Thyroid gland (tissue), 4 donors: ENCODE measurements around the gene COPS2. TPM values are rescaled to one million over a fixed set of nuclear protein-coding genes. Genes with fewer than 3 reads are reported as not detected.
"Not testable (repeated sequence)": the region's sequence is repeated elsewhere in the genome, so short reads cannot be mapped to it uniquely, and the experiment has no call there.

ENCODE experiments used
- DNase-seq, 2 donors: peaks; one replicate each; pipeline ENCODE4 v3.0.0-alpha.2; 2019
- H3K27ac ChIP-seq, 3 donors: fragments of 200-600 bp; sonication (generic); 1 replicate in 2 of 3; 2 replicates in 1 of 3; pipeline ENCODE4 v1.5.1; 2016 to 2019; ENCODE audit warnings: mild to moderate bottlenecking in 1 of 3, moderate library complexity in 1 of 3
- H3K27me3 ChIP-seq: fragments of 200-600 bp; sonication (generic); one replicate; pipeline ENCODE4 v1.5.1; 2019
- H3K36me3 ChIP-seq, 2 donors: fragments of 200-600 bp; sonication (generic); one replicate each; pipeline ENCODE4 v1.5.1; 2016 to 2019
- H3K4me1 ChIP-seq, 2 donors: fragments of 200-600 bp; sonication (generic); one replicate each; pipeline ENCODE4 v1.5.1; 2017 to 2019
- H3K4me3 ChIP-seq, 3 donors: fragments of 200-600 bp; sonication (generic); replicated peaks in 1 of 3; 1 replicate in 2 of 3; 2 replicates in 1 of 3; pipeline ENCODE4 v1.5.1; 2016; ENCODE audit warnings: mild to moderate bottlenecking in 1 of 3
- H3K9me3 ChIP-seq: fragments of 200-600 bp; sonication (generic); one replicate; pipeline ENCODE4 v1.5.1; 2017
- CTCF ChIP-seq, 6 experiments: fragments of 200-600 bp in 3 of 6; fragments of 450-650 bp in 3 of 6; sonication (generic) in 3 of 6; IDR thresholded peaks; one replicate each; pipeline ENCODE4 v1.5.1; 2016 to 2019; ENCODE audit warnings: antibody characterized with exemption in 6 of 6, mild to moderate bottlenecking in 2 of 6, inconsistent platforms in 1 of 6, moderate library complexity in 1 of 6
- POLR2A ChIP-seq, 2 donors: fragments of 450-650 bp; IDR thresholded peaks; one replicate each; pipeline ENCODE4 v1.6.1; 2017; ENCODE audit warnings: antibody characterized with exemption in 2 of 2, mild to moderate bottlenecking in 2 of 2, moderate library complexity in 1 of 2
- WGBS, 2 donors: methylation state at CpG; one replicate each; pipeline ENCODE4 v1.1.5; 2017; 5-methylcytosine and 5-hydroxymethylcytosine counted together
- intact Hi-C: fragments of 100-400 bp; cut with DNase I; formaldehyde crosslinking; loops from one replicate; pipeline ENCODE4 v1.15.1; 2023
- total RNA-seq, 4 donors: library from RNA; depleted of rRNA; stranded (reverse); fragments of >200 nt; gene quantifications; one replicate each; pipeline ENCODE4 v1.2.3, GENCODE V29; 2016

The COPS2 gene
- total RNA-seq, 4 donors from 2014 or later = 52.4 to 80.0 (median 61.3) TPM

- Histone ChIP-seq H3K9me3 (no peaks in the 10 kb centered on the region), H3K27me3 (no peaks in the 10 kb centered on the region), H3K27ac (no peak overlapping the region), H3K4me1 (peaks cover 0 to 8% of the 10 kb centered on the region in 2 donors), H3K4me3 (no peak overlapping the region), H3K36me3 (no peaks in the 10 kb centered on the region)
- 96 to 97% methylated on average over 4 of the region's 4 CpGs for WGBS, 2 donors
- no peak for DNase-seq
- TF ChIP-seq CTCF (IDR thresholded peaks at IDR 0.05) (no peak), POLR2A (IDR thresholded peaks at IDR 0.05) (no peak)
- intact Hi-C loops = no loop called here
Observed at GRCh38 chr15:49182128-49182527, 26.7 kb upstream of the COPS2 start.

GRCh38 chr15:49179433-49180190 lies 24.2 kb upstream of the COPS2 start:
- H3K27me3 ChIP-seq = no peaks in the 10 kb centered on the region
- whole genome bisulfite sequencing, 2 donors = 81 to 82% methylated on average over 1 of the region's 1 CpG
- no peak overlapping the region for H3K4me3 ChIP-seq
- no peak overlapping the region for H3K27ac ChIP-seq
- H3K9me3 ChIP-seq = no peaks in the 10 kb centered on the region
- intact Hi-C loops = no loop called here
- TF ChIP-seq CTCF (IDR thresholded peaks at IDR 0.05) = no peak
- TF ChIP-seq POLR2A (IDR thresholded peaks at IDR 0.05) = no peak
- no peak for DNase-seq
- peaks cover 0 to 8% of the 10 kb centered on the region in 2 donors for H3K4me1 ChIP-seq
- no peaks in the 10 kb centered on the region for H3K36me3 ChIP-seq

GRCh38 chr15:49178497-49178896 lies 23.1 kb upstream of the COPS2 start:
- intact Hi-C loops = no loop called here

GRCh38 chr15:49175582-49176397 lies 20.4 kb upstream of the COPS2 start:
- DNase-seq, H3K36me3 ChIP-seq, H3K4me1 ChIP-seq, H3K27me3 ChIP-seq, H3K4me3 ChIP-seq, H3K9me3 ChIP-seq, H3K27ac ChIP-seq, intact Hi-C loops: not testable (repeated sequence)
- WGBS, 2 donors = 91 to 95% methylated on average over 6 of the region's 6 CpGs

More at GRCh38 chr15:49178497-49178896, 23.1 kb upstream of the COPS2 start:
- Histone ChIP-seq H3K27me3 (no peaks in the 10 kb centered on the region), H3K4me3 (no peak overlapping the region), H3K27ac (no peak overlapping the region), H3K9me3 (no peaks in the 10 kb centered on the region), H3K36me3 (no peaks in the 10 kb centered on the region), H3K4me1 (peaks cover 0 to 8% of the 10 kb centered on the region in 2 donors)
- no peak for DNase-seq
- 97% methylated on average over 7 of the region's 7 CpGs for WGBS, 2 donors
- TF ChIP-seq CTCF (IDR thresholded peaks at IDR 0.05) (no peak), POLR2A (IDR thresholded peaks at IDR 0.05) (no peak)

- TF ChIP-seq CTCF (IDR thresholded peaks at IDR 0.05) (no peak), POLR2A (IDR thresholded peaks at IDR 0.05) (no peak)
- 87 to 93% methylated on average over 3 of the region's 3 CpGs for WGBS, 2 donors
- H3K9me3 ChIP-seq = no peaks in the 10 kb centered on the region
- intact Hi-C loops = no loop called here
- H3K4me3 ChIP-seq = no peak overlapping the region
- no peak overlapping the region for H3K27ac ChIP-seq
- peaks cover 5 to 6% of the 10 kb centered on the region in 2 donors for H3K4me1 ChIP-seq
- DNase-seq = no peak
- no peaks in the 10 kb centered on the region for H3K27me3 ChIP-seq
- no peaks in the 10 kb centered on the region for H3K36me3 ChIP-seq
Observed at GRCh38 chr15:49174902-49175301, 19.5 kb upstream of the COPS2 start.
